CD4-positive, alpha-beta T cell (primary cell): Measurements from ENCODE around the gene SRPK2. TPM values are rescaled to one million over a fixed set of nuclear protein-coding genes. Genes with fewer than 3 reads are reported as not detected.

Source experiments
- ATAC-seq: fragments of 200-7000 bp; cut with Tn5 transposase; one replicate; pipeline ENCODE4 v1.10.0; 2022; ENCODE audit warnings: mild to moderate bottlenecking; ENCODE audit not compliant: poor library complexity
- CTCF ChIA-PET: fragments of 350-600 bp; sonication (Branson Sonifier 250); formaldehyde crosslinking; loops from one replicate; lab custom pipeline; 2021; ENCODE audit warnings: antibody characterized with exemption, inconsistent platforms; lab: Charles Lee
- POLR2A ChIA-PET: fragments of 350-600 bp; sonication (Branson Sonifier 250); formaldehyde crosslinking; loops from one replicate; lab custom pipeline; 2021; ENCODE audit warnings: antibody characterized with exemption, inconsistent platforms; lab: Charles Lee
- DNase-seq, 14 experiments: peaks; one replicate each; pipeline ENCODE4 v3.0.0-alpha.2; 2013 to 2020; ENCODE audit warnings: mixed read lengths in 2 of 14
- H3K27ac ChIP-seq, 2 donors: one replicate each; pipeline versions ENCODE4 v1.5.1 to v1.7.0; 2013; ENCODE audit warnings: low read length in 2 of 2, low read depth in 1 of 2, mild to moderate bottlenecking in 1 of 2
- H3K27me3 ChIP-seq, 2 experiments: 1 replicate in 1 of 2; 2 replicates in 1 of 2; pipeline versions ENCODE4 v1.6.1 to v1.7.0; 2013; ENCODE audit warnings: low read length in 2 of 2, control low read depth in 1 of 2, mild to moderate bottlenecking in 1 of 2, moderate library complexity in 1 of 2; ENCODE audit not compliant: insufficient read depth in 2 of 2, control insufficient read depth in 1 of 2
- H3K36me3 ChIP-seq: one replicate; pipeline ENCODE4 v1.6.1; 2013; ENCODE audit warnings: low read length, control low read depth; ENCODE audit not compliant: insufficient read depth
- H3K4me1 ChIP-seq: one replicate; pipeline ENCODE4 v1.6.1; 2013; ENCODE audit warnings: low read length, control low read depth; ENCODE audit not compliant: insufficient read depth
- H3K4me3 ChIP-seq: one replicate; pipeline ENCODE4 v1.5.1; 2013; ENCODE audit warnings: mild to moderate bottlenecking, low read length, moderate library complexity
- H3K9me3 ChIP-seq, 2 experiments: 1 replicate in 1 of 2; 2 replicates in 1 of 2; pipeline versions ENCODE4 v1.6.1 to v1.7.0; 2013; ENCODE audit warnings: low read length in 2 of 2, mild to moderate bottlenecking in 2 of 2, control low read depth in 1 of 2, moderate library complexity in 1 of 2; ENCODE audit not compliant: control insufficient read depth in 1 of 2, insufficient read depth in 1 of 2
- H3K27ac Mint-ChIP-seq: one replicate; pipeline ENCODE4 v1.8.0; 2020; ENCODE audit warnings: mixed read lengths
- H3K27me3 Mint-ChIP-seq: one replicate; pipeline ENCODE4 v1.8.0; 2021; ENCODE audit warnings: mixed read lengths
- H3K36me3 Mint-ChIP-seq: one replicate; pipeline ENCODE4 v1.8.0; 2021; ENCODE audit warnings: low read depth, mixed read lengths
- H3K4me1 Mint-ChIP-seq: one replicate; pipeline ENCODE4 v1.8.0; 2021; ENCODE audit warnings: low read depth, mixed read lengths
- H3K4me3 Mint-ChIP-seq: one replicate; pipeline ENCODE4 v1.8.0; 2020; ENCODE audit warnings: mild to moderate bottlenecking, mixed read lengths
- H3K9me3 Mint-ChIP-seq: one replicate; pipeline ENCODE4 v1.8.0; 2020; ENCODE audit warnings: mixed read lengths
- CTCF ChIP-seq: fragments of 200-600 bp; IDR thresholded peaks from one replicate; pipeline ENCODE4 v1.8.0; 2022; ENCODE audit warnings: antibody characterized with exemption, mild to moderate bottlenecking
- intact Hi-C, 2 experiments: fragments of 100-400 bp; cut with DNase I in 1 of 2; cut with micrococcal nuclease in 1 of 2; formaldehyde crosslinking; loops; one replicate each; pipeline versions ENCODE4 v1.15.1 to v1.9.0; 2023 to 2025; cut with DNase I, micrococcal nuclease
- total RNA-seq, 174 experiments: library from RNA in 2 of 174; stranded (reverse) in 2 of 174; gene quantifications; one replicate each; pipeline ENCODE4 v1.2.3 and lab custom pipeline; 2021 to 2026

Gene SRPK2
- total RNA-seq, 2 experiments from 2014 or later: 39.9 to 40.9 TPM

DNA sequence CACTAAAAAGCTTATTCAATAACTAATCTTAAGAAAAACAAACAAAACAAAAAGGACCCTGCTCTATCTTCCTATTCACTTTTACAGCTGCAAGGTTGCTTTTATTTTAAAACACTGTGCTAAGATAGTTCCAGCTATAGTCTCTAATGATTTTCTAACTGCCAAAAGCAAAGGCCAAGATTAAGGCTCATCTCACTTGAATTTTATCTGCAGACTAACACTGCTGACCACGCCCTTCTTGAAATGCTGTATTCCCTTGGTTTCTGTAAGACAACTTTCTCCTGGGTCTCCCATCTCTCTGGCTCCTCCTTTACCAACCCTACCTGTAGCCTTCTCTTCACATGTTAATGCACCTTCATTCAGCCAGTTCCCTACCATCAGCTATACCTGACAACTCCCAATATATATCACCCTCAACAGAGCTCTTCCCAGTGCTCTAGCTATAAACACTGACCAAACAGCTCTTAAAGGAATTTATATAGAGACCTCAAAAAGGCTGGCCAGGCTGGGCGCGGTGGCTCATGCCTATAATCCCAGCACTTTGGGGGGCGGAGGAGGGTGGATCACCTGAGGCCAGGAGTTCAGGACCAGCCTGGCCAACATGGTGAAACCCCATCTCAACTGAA lies 11.7 kb downstream of the SRPK2 start:
- no peak overlapping the region for H3K4me3 Mint-ChIP-seq
- no peaks in the 10 kb centered on the region for H3K27me3 Mint-ChIP-seq
- Histone ChIP-seq H3K4me3 (no peak overlapping the region), H3K4me1 (peaks cover 24% of the 10 kb centered on the region), H3K9me3 (no peaks in the 10 kb centered on the region), H3K27me3 (no peaks in the 10 kb centered on the region), H3K27ac (no peak overlapping the region), H3K36me3 (no peaks in the 10 kb centered on the region)
- TF ChIP-seq CTCF: no peak
- no peaks in the 10 kb centered on the region for H3K9me3 Mint-ChIP-seq
- intact Hi-C loops: no loop called here
- H3K27ac Mint-ChIP-seq: peak overlapping the region; percentile 2
- POLR2A ChIA-PET: interaction anchor here (1.0 to 2.9 kb wide), 2 partner anchors 10 to 11 kb away, joined by 3 to 10 read pairs; partner anchors contain the start of gene SRPK2
- no peak for ATAC-seq
- DNase-seq: no peak
- CTCF ChIA-PET: no interaction called here
- H3K4me1 Mint-ChIP-seq: peaks cover 64% of the 10 kb centered on the region
- H3K36me3 Mint-ChIP-seq: no peaks in the 10 kb centered on the region

DNA sequence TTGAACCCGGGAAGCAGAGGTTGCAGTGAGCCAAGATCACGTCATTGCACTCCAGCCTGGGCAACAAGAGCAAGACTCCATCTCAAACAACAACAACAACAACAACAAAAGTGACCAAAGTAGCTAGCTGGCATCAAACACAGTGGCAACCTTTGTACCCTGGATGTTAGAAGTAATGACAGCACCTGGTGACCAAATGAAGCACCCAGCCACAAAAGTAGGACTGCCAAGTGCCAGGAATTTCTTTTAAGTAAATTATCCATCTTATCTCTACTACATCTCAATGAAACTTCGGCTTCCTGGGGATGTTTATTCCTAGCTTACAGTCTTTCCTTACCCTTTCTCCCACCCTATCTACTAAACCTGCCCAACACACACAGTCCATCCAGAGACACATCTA lies 18.8 kb downstream of the SRPK2 start:
- POLR2A ChIA-PET: interaction anchor here (1.0 to 1.2 kb wide), 2 partner anchors 12 to 18 kb away, joined by 3 to 4 read pairs; partner anchors contain the start of gene SRPK2
- no peak overlapping the region for H3K4me3 Mint-ChIP-seq

DNA sequence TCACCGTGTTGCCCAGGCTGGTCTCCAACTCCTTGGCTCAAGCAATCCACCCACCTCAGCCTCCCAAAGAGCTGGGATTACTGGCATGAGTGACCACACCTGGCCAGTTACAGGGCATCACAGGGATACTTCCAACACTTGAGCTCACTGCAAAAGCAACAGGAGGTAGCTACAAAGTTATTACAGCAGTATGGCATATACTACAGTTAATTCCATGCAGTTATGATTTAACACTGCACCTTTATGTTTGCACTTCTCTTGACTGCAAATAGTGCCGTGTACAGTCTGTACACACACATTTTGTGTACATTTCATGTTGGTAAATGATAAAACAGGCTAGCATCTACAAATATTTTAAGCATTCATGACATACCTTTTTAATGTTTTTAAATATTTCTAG lies 21.3 kb downstream of the SRPK2 start:
- no peak overlapping the region for H3K4me3 Mint-ChIP-seq
- H3K4me3 ChIP-seq: no peak overlapping the region
- ChIA-PET POLR2A (interaction anchor here (1.2 kb wide), 1 partner anchor 14 kb away, joined by 3 read pairs; no protein-coding TSS in a partner anchor), CTCF (interaction anchor here (1.4 kb wide), 1 partner anchor 13 kb away, joined by 5 read pairs; no protein-coding TSS in a partner anchor)
- peak overlapping the region; percentile 60 for H3K27ac Mint-ChIP-seq
- DNase-seq (no peak), ATAC-seq (no peak)
- H3K4me1 ChIP-seq: peaks cover 9% of the 10 kb centered on the region
- H3K9me3 Mint-ChIP-seq: no peaks in the 10 kb centered on the region
- no peak overlapping the region for H3K27ac ChIP-seq
- H3K4me1 Mint-ChIP-seq: peaks cover 65% of the 10 kb centered on the region
- peaks cover 0 to 6% of the 10 kb centered on the region in 2 experiments for H3K9me3 ChIP-seq
- H3K36me3 ChIP-seq: no peaks in the 10 kb centered on the region
- peaks cover 29% of the 10 kb centered on the region for H3K36me3 Mint-ChIP-seq
- no peaks in the 10 kb centered on the region for H3K27me3 Mint-ChIP-seq
- intact Hi-C loops: no loop called here
- H3K27me3 ChIP-seq: no peaks in the 10 kb centered on the region
- TF ChIP-seq CTCF: no peak

More for the DNA sequence above, 18.8 kb downstream of the SRPK2 start:
- Mint-ChIP-seq H3K27me3 (no peaks in the 10 kb centered on the region), H3K4me1 (peaks cover 75% of the 10 kb centered on the region), H3K27ac (peak overlapping the region; percentile 66), H3K9me3 (no peaks in the 10 kb centered on the region), H3K36me3 (peaks cover 16% of the 10 kb centered on the region)
- H3K27me3 ChIP-seq: no peaks in the 10 kb centered on the region
- no peak for ATAC-seq
- no peaks in the 10 kb centered on the region for H3K9me3 ChIP-seq
- H3K4me1 ChIP-seq: peaks cover 9% of the 10 kb centered on the region
- intact Hi-C loops: no loop called here
- no peaks in the 10 kb centered on the region for H3K36me3 ChIP-seq
- H3K27ac ChIP-seq: no peak overlapping the region
- no peak for TF ChIP-seq CTCF
- H3K4me3 ChIP-seq: no peak overlapping the region
- CTCF ChIA-PET: no interaction called here
- no peak for DNase-seq
